SU-DHL-6 (cell line): ENCODE measurements around the gene TBX6.

Experiments used
- CTCF ChIP-seq: fragments of 200-600 bp; sonication (generic); IDR thresholded peaks from one replicate; pipeline ENCODE4 v1.5.1; 2017; ENCODE audit warnings: antibody characterized with exemption, mild to moderate bottlenecking, low read length, moderate library complexity; ENCODE audit not compliant: insufficient read depth, poor library complexity, severe bottlenecking
- EZH2phosphoT487 ChIP-seq: fragments of 200-600 bp; sonication (generic), shearing (Covaris generic); conservative IDR thresholded peaks from 2 replicates; pipeline ENCODE4 v1.6.1; 2018; ENCODE audit warnings: mild to moderate bottlenecking, antibody characterized with exemption, low read length, moderate library complexity, mixed read lengths

- TF ChIP-seq CTCF (no peak), EZH2phosphoT487 (no peak)
These were observed 24.8 kb upstream of the TBX6 start for GRCh38 chr16:30116291-30117207.
